Measurements from ENCODE around the gene FAM118B. TPM values are rescaled to one million over a fixed set of nuclear protein-coding genes. Genes with fewer than 3 reads are reported as not detected.
A peak's percentile ranks its signal among the peaks of the same experiment; 100 is the strongest.

The FAM118B gene
- total RNA-seq, 1 donor from 2014 or later = 11.7 TPM

DNA sequence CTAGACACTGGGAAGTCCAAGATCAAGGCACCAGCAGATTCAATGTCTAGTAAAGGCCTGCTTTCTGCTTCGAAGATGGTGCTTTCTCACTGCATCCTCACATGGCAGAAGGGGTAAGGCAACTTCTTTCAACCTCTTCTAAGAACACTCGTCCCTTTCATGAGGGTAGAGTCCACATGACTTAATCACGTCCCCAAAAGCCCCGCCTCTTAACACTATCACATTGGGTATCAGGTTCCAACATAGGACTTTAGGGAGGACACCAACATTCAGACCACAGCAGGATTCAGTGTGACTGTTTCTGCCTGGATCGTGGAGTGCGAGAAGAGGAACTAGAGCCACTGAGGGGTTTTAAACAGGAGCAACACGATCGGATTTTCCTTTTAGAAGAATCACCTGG lies 67.6 kb downstream of the FAM118B start:
- ATAC-seq (ENCODE audit: low read depth) = no peak

DNA sequence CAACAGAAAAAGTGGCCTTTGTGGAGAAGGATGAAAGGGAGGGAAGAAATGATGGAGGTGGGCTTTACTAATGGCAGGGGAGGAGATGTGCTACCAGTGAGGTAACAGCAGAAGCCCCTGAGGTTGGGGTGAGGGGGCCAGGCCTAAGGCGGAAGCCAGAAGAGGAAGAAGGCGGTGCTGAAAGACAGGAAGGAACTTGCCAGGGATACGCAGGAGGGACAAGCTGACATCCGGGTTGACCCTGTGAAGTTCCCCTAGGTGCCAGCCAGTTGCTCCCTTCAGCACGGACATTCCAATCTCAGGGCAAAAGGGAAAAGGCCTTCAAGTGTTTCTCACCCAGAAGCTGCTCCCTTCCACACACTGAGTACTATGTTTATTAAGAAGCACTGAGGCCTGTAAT lies 69.0 kb downstream of the FAM118B start:
- POLR2A ChIA-PET = interaction anchor here (0.7 to 5.3 kb wide), 6 partner anchors 8 to 1217 kb away, joined by 3 to 84 read pairs (median 6); partner anchors contain the start of genes DCPS, FOXRED1, SLC37A2 and SRPRA
- no peak for DNase-seq
- TF ChIP-seq, protein P1, sequence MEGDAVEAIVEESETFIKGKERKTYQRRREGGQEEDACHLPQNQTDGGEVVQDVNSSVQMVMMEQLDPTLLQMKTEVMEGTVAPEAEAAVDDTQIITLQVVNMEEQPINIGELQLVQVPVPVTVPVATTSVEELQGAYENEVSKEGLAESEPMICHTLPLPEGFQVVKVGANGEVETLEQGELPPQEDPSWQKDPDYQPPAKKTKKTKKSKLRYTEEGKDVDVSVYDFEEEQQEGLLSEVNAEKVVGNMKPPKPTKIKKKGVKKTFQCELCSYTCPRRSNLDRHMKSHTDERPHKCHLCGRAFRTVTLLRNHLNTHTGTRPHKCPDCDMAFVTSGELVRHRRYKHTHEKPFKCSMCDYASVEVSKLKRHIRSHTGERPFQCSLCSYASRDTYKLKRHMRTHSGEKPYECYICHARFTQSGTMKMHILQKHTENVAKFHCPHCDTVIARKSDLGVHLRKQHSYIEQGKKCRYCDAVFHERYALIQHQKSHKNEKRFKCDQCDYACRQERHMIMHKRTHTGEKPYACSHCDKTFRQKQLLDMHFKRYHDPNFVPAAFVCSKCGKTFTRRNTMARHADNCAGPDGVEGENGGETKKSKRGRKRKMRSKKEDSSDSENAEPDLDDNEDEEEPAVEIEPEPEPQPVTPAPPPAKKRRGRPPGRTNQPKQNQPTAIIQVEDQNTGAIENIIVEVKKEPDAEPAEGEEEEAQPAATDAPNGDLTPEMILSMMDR (IDR thresholded peaks at IDR 0.05) = no peak

More for the DNA sequence above, 67.6 kb downstream of the FAM118B start:
- Mint-ChIP-seq H3K27me3 (no peaks in the 10 kb centered on the region), H3K36me3 (ENCODE audit: low read depth) (peaks cover 39% of the 10 kb centered on the region), H3K4me3 (no peak overlapping the region), H3K27ac (no peak overlapping the region), H3K9me3 (no peaks in the 10 kb centered on the region), H3K4me1 (peaks cover 26% of the 10 kb centered on the region)
- intact Hi-C loops (cut with micrococcal nuclease) = no loop called here
- TF ChIP-seq, protein P1 (IDR thresholded peaks at IDR 0.05) = no peak
- POLR2A ChIA-PET = interaction anchor here (1.2 kb wide), 1 partner anchor 10 kb away, joined by 4 read pairs; the partner anchor contains the start of gene FOXRED1
- CTCF ChIA-PET = no interaction called here
- no peak for DNase-seq

DNA sequence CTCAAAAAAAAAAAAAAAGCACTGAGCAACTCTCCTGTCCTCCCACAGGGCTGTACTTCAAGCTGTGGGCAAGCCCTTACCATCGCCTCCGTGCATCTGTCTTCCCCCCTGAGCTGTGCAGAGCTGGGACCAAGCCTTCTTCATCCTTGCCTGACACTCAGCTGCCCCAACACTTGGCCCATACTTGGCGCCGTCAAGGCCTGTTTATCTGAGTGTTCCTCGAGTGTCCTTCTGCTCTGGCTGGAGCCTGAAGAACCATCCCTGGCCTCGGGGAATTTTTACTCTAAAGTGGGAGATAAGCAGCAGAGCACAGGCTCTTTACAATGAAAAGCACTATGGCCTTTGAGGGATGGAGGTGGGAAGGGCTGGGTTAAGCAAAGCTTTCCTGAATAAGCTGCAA lies 69.7 kb downstream of the FAM118B start:
- ATAC-seq (ENCODE audit: low read depth) (no peak), DNase-seq (no peak)
- intact Hi-C loops (cut with micrococcal nuclease) = loop anchor here (10.0 kb wide), 1 partner anchor 1326 kb away; the partner anchor contains the start of gene CCDC15
- Mint-ChIP-seq H3K9me3 (no peaks in the 10 kb centered on the region), H3K27me3 (no peaks in the 10 kb centered on the region), H3K36me3 (ENCODE audit: low read depth) (peaks cover 22% of the 10 kb centered on the region), H3K4me3 (peak overlapping the region; percentile 95), H3K4me1 (peaks cover 35% of the 10 kb centered on the region), H3K27ac (no peak overlapping the region)
- TF ChIP-seq, protein P1 (IDR thresholded peaks at IDR 0.05) = no peak
- POLR2A ChIA-PET = interaction anchor here (0.7 to 5.3 kb wide), 5 partner anchors 9 to 1218 kb away, joined by 4 to 84 read pairs (median 6); partner anchors contain the start of genes DCPS, FOXRED1, SLC37A2 and SRPRA
- CTCF ChIA-PET = no interaction called here

More for the DNA sequence above, 69.0 kb downstream of the FAM118B start:
- Mint-ChIP-seq H3K4me1 (peaks cover 35% of the 10 kb centered on the region), H3K36me3 (ENCODE audit: low read depth) (peaks cover 27% of the 10 kb centered on the region), H3K27me3 (no peaks in the 10 kb centered on the region), H3K4me3 (peak overlapping the region; percentile 28), H3K9me3 (no peaks in the 10 kb centered on the region), H3K27ac (peak overlapping the region; percentile 24)
- CTCF ChIA-PET = no interaction called here
- ATAC-seq (ENCODE audit: low read depth) = no peak
- intact Hi-C loops (cut with micrococcal nuclease) = loop anchor here (10.0 kb wide), 1 partner anchor 1326 kb away; the partner anchor contains the start of gene CCDC15

DNA sequence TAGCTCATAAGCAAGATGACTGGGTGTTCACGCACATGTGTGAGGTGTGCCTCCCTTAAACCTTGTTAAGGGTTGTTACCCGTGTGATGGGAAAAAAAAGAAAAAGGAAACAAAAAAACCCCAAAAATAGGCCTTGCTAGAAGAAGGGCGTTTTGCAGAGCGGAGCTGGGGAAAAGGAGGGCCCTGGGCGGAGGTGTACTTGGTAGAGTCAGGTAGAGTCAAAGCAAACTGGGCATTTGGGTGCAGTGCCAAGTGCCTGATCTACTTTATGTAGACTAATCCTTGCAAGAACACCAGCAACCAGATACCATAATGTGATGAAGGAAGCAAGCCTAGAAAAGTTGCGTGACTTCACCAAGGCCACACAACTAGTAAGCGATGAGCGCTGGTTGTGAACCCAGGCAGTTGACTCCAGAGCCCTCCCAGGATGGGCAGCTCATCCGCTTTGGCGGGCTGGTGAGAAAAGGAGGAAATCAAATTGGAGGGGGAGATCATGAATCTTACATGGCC lies 70.1 kb downstream of the FAM118B start:
- ChIA-PET POLR2A (interaction anchor here (0.6 to 5.3 kb wide), 5 partner anchors 11 to 101 kb away, joined by 3 to 84 read pairs (median 4); partner anchors contain the start of genes DCPS, FOXRED1 and SRPRA), CTCF (no interaction called here)
- intact Hi-C loops (cut with micrococcal nuclease) = loop anchor here (10.0 kb wide), 1 partner anchor 1327 kb away; the partner anchor contains the start of gene CCDC15
- no peaks in the 10 kb centered on the region for H3K9me3 Mint-ChIP-seq
- H3K4me3 Mint-ChIP-seq = peak overlapping the region; percentile 95
- H3K27ac Mint-ChIP-seq = peak overlapping the region; percentile 87
- peaks cover 20% of the 10 kb centered on the region for H3K36me3 Mint-ChIP-seq (ENCODE audit: low read depth)
- TF ChIP-seq, protein P1 (IDR thresholded peaks at IDR 0.05) = no peak
- DNase-seq = no peak
- no peaks in the 10 kb centered on the region for H3K27me3 Mint-ChIP-seq
- ATAC-seq (ENCODE audit: low read depth) = no peak
- H3K4me1 Mint-ChIP-seq = peaks cover 37% of the 10 kb centered on the region

DNA sequence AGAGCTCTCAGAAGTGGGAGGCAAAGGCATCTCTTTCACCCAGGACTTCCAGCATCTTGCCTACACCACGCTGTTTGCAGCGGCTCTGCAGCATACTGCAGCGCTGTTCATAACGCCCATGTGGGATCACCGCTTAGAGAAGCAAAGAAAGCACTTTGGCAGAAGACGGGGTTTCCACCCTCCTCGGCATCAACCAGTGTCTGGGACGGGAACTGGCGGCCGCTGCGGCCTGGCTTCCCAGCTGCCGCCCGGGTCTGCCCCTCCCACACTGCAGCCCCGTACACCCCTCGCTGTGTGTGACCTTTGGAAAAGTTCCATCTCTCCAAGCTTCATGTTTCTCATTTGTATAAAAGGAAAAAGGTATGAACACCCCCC lies 70.8 kb downstream of the FAM118B start:
- peaks cover 40% of the 10 kb centered on the region for H3K4me1 Mint-ChIP-seq
- no peaks in the 10 kb centered on the region for H3K9me3 Mint-ChIP-seq

More for the DNA sequence above, 70.8 kb downstream of the FAM118B start:
- Mint-ChIP-seq H3K4me3 (peak overlapping the region; percentile 95), H3K36me3 (ENCODE audit: low read depth) (peaks cover 14% of the 10 kb centered on the region), H3K27ac (peak overlapping the region; percentile 87), H3K27me3 (no peaks in the 10 kb centered on the region)
- ChIA-PET CTCF (no interaction called here), POLR2A (interaction anchor here (0.6 to 5.3 kb wide), 7 partner anchors 9 to 101 kb away, joined by 3 to 84 read pairs (median 3); partner anchors contain the start of genes DCPS, FOXRED1 and SRPRA)
- TF ChIP-seq, protein P1 (IDR thresholded peaks at IDR 0.05) = no peak
- ATAC-seq (ENCODE audit: low read depth) = peak; percentile 35
- DNase-seq = peak; percentile 27
- intact Hi-C loops (cut with micrococcal nuclease) = loop anchor here (10.0 kb wide), 1 partner anchor 1328 kb away; the partner anchor contains the start of gene CCDC15

Measured in activated B cell treated with CpG ODN at 0.5 μM for 24 hours (primary cell).